ENCODE data around the gene IGF1R.

Gene IGF1R

DNA sequence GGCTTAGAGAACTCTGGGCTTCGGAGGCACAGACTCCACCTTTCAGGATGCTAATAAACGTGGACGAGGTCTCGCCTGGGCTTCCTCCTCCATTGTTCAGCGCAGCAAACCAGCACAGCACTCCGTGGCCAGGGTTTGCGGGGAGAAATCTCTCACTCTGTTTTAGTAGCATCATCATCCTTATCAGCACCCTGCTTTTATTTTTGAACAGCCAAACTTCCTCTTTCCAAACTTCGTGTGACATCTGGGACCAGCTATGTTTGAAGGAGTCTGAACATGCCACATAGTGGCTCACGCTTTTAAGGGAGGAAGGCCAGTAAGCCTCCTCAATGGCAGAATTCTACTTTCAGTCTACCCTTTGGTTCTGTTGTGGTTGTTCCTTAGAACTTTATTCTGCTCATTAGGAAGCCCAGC lies 210.3 kb downstream of the IGF1R start:
- no peak for DNase-seq (ENCODE audit: low spot score)

DNA sequence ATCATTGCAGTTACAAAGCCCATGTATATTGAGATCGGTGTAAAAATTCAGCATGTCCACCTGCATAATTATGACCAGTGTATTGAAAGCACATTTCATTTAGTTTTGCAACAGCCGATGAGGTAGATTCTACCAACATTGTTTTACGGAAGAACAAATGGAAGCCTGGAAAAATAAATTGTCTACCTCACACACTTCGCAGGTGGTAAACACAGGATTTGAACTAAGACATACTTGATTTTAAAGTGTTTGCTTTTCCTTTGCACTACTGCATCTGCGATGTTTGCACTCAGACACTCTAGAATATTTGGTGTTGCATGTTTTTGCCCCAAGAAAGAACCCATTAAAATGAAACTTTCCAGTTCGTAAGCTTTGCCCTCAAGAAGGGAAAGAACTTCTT lies 210.8 kb downstream of the IGF1R start:
- DNase-seq (ENCODE audit: low spot score) = no peak

DNA sequence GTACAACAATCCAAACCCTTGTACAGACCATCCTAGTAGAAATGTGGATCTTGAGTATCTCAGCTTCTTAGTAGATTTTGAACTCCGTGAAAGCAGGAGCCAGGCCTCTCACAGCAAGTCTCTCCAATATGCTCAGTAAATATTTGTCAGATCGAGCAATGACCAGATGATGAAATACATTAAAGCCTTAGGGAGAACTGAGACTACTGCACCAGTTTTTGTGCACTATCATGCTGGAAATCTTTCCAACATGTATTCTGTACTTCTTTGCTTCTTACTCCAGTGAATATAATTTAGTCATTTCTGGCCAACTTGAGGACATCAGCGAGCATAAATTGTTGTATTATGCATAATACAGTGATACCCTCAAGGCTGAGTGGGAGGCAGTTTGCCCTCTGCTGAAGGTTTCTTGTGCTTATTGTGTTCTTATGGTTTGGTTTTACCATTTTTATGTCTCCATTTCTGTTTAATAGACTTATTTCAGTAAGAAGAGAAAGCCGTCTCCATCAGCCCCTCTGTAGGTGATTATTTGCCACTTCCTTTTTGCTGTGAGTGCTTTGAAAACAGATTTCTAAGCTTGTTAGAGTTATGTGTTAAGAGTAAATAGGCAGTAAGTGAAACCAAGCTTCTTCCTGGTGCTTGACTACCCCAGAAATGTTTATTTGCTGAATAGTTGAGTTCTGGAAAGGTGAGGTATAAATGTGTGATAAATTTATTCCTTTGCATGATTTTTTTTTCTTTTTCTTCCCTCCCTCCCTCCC lies 212.1 kb downstream of the IGF1R start:
- no peak for DNase-seq (ENCODE audit: low spot score)

DNA sequence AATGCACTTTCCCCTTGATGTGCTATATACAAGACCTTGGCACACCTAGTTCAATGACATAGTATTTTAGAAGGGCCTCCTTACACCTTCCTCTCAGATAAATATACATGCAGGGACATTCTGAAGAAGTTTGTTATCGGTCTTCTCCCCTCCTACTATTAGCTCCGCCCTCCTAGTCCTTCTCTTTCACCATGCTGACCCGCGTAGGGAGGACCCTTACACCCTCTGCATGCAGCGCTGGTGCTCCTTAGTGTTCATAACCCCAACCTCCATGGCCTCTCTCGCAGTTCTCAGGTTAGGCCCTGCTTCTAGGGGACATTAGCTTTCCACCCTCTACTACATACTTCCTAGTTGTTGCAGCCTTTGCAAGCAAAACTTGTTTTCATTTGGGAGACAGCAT lies 212.8 kb downstream of the IGF1R start:
- no peak for DNase-seq (ENCODE audit: low spot score)

DNA sequence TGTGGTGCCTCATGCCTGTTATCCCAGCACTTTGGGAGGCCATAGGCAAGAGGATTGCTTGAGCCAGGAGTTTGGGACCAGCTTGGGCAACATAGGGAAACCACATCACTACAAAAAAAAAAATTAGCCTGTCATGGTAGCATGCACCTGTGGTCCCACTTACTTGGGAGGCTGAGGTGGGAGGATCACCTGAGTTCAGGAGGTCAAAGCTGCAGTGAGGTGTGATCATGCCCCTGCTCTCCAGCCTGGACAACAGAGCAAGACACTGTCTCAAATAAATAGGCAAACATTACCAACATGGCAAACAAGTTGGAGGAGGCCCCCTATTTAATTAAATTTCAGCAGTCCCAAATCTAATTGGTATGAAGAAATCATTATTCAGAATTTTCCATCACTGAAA lies 215.6 kb downstream of the IGF1R start:
- DNase-seq (ENCODE audit: low spot score) = no peak

DNA sequence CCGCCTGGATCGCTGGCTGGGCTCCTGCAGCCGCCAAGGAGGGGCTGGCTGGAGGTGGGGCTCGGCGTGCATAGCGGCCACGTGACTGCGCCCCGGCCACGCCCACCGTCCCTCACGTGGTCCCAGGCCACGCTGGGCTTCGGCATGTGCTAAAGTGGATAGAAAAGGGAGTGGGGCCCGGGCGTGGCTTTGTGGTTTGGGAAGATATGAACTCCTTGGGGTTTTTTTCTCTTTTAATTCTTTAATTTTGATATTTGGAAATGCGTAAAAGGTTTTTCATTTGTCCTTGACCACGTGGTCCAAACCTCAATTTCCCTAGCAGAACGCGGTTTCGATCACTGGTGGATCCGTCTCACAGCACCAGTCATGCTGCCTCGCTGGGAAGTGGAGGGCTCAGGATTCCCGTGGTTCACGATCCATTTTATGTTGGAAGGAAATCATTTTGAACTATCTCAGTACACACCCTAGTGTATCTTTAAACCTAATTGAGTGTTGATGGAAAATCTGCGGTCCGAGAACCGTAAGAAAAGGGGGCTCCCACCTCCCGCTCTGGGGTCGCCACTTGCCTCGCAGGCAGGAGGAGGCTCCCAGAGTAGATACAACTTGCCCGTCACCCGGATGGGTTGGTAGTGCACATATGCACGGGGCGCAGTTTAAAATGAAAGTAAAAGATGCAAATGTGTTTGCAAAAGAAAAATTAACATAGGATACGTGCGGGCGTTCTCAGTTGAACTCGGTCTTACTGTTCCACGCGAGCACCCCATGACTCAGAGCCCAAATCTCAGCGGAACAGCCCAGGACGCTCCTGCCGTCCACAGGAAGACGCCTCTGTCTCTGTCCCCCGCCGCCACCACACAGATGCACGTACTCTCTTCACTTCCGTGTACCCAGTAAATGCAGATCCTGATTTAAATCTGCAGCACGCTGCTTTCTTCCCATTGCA lies 217.3 kb downstream of the IGF1R start:
- peak; percentile 63 for DNase-seq (ENCODE audit: low spot score)

DNA sequence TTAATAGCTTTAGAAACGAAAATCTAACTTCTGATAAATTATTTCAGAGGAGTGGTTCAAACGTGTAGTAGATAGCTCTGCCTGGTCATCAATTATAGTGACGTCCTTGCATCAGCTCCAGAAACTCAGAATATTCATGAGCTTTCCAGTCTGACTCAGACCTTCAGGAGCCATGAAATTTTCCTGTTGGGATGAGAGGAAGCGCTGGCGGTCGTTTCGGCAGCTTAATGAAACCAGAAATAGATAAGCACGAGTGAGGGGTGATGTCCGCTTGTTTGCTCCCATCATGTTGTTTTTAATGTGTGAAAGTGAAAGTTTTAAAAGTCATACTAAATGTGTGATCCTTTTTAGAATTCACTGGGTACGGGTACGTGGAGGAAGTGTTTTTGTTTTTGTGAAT lies 218.2 kb downstream of the IGF1R start:
- DNase-seq (ENCODE audit: low spot score) = no peak

DNA sequence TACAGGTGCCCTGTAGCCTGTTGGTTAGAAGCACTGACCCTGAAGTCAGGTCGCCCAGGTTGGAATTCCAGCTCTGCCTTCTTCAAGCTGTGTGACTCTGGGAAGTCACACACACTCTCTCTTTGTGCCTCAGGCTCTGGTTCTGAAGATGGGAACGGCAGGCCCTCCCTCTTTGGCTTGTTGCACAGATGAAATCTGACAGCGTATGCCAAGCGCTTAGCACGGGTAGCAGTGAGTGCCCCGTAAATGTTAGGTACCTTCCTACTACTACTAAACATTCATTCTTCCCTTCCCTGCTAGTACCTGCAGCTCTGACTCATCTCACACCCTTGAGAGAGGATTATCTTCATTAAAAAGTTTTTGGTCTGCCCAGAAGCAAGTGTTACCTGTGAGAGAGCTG lies 220.2 kb downstream of the IGF1R start:
- no peak for DNase-seq (ENCODE audit: low spot score)

DNA sequence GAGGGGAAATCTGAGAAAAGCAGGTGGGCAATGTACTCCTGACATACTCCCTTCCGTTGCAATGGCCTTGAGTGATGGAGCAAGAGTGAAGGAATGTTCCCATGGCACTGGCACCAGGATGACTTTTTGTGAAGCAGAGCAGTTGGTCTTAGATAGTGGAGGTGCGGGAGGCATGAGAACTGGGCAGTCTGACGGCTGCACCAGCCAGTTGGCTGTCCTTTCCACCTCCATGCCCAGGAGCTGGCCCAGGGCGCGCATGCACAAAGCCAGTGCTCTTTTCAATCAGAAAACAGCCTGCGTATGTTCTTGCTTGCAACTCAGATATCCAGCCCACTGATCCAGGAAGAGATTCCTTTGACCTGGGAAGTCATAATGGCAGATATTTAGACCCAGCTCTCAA lies 222.4 kb downstream of the IGF1R start:
- no peak for DNase-seq (ENCODE audit: low spot score)

DNA sequence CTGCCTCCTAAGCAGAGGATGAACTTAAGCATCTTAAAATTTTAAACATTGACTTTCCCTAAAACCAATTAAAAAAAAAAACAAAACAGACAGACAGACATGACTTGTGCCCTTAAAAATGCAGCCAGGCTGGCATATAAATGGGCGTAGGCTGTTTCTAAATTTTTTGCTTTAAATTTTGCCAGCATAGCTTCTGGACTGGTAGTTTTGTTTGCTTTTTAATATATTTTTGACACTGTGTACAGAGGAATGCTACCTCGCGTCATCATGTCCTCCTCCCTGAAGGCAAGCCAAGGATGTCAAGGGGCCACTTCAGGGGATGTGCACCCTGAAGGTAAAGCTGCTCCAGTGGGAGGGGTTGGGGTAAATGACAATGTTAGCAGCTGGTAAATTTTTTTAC lies 224.4 kb downstream of the IGF1R start:
- DNase-seq (ENCODE audit: low spot score) = no peak

DNA sequence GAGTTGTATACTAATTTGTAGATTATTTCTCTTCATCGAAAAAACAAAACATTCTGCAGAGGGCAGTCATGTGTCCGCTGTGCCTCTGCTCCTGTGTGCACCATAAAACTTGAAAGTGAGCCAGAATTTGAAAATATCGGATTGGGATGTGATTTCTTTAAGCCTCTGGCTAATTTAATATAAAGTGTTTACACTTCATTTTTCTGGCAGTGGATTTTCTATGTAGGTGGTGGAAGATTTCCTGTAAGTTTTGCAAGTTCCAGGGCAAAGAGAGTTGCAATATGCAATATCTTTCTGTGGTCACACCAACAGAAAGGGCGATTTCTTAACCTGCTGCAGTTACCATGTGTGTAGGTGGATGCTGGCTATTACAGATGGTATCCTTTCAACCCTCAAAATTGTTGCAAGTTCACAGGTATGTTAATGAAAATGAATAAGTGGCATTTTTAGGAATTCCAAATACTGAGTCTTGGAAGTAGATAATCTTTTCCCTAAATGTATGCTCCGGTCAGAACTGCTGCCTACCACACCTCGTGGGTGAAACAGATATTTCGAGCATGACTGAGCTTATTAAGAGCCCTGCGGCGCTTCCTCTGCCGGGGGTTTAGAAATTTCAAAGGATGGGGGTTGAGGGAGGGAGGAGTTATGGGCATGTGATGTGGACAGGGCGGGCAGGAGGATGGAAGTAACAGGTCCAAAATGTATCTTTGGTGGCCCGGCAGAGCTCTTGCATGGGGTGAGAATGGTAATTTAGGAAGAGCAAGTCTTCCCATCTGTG lies 225.3 kb downstream of the IGF1R start:
- no peak for DNase-seq (ENCODE audit: low spot score)

DNA sequence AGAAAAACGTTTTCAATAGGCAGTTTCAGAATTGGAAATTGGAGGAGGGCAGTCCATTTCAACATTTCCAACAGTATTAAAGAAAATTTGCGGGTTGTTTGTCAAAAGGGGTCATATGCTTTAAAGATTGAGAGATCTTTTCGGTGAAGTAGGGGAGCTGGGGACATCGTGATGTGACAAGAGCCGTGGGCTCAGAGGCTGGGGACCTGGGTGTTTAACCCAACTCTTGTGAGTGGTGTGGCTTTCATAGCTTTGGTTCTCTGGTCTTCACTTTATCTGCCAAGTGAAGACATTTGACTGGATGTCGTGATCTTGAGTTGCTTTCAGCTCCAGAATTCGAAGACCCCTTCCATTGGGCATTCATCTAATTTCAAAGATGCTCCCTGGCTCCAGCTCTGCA lies 226.0 kb downstream of the IGF1R start:
- no peak for DNase-seq (ENCODE audit: low spot score)

DNA sequence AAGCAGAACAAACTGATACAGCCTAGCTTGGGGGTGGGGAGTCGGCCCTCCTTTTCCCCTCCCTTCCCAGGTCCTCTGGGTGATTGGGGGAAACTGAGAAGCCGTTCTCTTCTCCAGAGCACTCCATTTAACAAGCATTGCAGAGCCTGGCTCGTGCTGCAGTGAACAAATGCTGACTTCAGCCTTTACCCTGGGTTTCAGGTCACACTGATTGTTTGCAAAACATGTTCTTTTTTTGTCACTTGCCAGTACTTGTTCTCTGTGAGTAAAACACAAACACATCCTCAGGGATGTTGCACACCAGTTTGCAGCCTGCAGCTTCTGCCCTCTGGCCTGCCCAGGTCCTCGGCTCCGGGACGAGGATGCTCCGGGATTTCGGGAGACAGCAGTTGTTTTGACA lies 226.4 kb downstream of the IGF1R start:
- DNase-seq (ENCODE audit: low spot score) = no peak

DNA sequence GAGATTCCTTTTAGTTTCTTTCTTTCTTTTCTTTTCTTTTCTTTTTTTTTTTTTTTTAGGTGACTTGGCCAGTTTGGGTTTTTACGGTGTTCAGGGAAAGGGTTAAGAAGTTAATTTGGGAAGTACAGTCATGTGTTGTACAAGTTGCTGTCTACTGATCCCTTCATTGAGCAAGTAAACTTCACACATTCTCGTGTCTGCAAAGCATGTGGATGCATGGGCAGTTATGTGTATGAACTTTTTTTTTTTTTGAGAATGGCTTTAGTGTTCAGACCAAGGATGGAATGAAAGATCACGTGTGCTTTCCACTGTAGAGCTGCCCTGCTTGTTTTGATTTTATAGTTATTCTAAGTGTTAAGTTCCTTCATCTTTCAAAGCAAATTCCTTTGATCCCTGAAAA lies 227.0 kb downstream of the IGF1R start:
- DNase-seq (ENCODE audit: low spot score) = no peak

DNA sequence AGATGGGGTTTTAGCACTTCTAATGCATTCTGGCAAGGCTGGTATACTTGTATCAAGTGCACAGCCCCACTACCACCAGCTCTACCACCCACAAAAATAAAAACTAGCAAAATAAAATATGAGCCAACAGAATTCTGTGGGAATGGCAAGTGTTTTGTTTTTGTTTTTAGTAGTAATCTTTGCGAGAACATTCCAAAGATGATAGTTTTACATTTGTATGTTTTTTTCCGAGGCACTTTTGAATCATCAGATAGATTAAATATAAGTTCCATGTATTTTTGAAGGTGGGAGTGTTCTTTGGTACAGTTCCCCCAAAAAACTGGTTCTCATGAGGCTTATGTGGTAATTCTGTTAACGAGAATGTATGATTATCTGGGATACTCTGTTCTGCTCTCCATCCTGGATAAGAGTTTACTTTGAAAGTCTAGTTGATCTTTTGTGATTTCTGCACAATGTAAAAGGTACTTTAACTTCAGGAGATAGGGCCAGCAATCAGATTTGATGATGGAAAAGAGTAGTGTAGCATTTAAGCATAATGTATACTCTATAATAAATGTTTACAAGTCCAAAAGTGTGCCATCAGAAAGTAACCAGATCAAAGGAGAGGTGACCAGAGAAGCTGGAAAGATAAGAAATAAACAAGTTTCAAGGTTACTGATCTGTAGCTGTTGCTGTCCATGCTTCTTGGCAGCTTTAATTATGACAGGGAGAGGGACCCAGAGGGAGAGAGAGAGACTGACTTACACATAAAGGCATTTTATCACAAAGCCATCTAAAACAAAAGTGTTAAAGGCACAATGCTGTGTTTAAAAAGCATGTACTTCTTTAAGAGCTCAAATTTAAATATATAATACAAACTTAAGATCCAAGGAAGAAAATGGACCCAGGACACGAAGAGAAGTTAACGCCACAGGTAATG lies 228.4 kb downstream of the IGF1R start:
- no peak for DNase-seq (ENCODE audit: low spot score)

DNA sequence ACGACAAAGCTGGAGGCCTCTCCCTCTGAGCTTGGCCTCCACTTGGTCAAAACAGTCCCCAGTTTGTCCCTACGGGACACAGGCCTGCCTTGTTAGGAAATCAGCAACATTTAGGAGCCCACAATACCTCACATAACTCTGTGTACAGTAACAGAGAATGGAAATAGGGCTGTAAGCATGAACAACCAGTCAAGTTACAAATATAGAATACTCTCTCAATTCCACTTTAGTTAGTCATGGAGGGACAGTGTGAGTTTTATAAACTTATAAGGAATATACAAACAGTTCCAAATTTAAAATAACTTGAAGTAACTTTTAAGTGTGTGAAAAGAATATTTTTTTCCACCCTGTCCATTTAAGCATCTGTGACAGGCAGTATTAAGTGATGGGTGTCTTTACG lies 229.8 kb downstream of the IGF1R start:
- no peak for DNase-seq (ENCODE audit: low spot score)

DNA sequence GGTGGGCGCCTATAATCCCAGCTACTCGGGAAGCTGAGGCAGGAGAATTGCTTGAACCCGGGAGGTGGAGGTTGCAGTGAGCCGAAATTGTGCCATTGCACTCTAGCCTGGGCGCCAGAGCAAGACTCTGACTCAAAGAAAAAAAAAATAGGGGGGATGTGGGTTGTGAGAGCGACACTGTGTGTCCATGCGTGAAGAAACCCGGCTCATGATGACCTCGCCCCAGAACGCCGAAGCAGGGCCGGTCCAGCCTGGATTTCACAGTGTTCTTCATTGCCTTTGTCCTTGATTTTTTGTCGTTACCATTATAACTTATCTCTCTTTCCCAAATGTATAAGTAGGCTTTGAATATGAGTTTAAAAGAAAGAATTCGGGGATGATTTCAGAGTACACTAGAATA lies 230.5 kb downstream of the IGF1R start:
- no peak for DNase-seq (ENCODE audit: low spot score)

DNA sequence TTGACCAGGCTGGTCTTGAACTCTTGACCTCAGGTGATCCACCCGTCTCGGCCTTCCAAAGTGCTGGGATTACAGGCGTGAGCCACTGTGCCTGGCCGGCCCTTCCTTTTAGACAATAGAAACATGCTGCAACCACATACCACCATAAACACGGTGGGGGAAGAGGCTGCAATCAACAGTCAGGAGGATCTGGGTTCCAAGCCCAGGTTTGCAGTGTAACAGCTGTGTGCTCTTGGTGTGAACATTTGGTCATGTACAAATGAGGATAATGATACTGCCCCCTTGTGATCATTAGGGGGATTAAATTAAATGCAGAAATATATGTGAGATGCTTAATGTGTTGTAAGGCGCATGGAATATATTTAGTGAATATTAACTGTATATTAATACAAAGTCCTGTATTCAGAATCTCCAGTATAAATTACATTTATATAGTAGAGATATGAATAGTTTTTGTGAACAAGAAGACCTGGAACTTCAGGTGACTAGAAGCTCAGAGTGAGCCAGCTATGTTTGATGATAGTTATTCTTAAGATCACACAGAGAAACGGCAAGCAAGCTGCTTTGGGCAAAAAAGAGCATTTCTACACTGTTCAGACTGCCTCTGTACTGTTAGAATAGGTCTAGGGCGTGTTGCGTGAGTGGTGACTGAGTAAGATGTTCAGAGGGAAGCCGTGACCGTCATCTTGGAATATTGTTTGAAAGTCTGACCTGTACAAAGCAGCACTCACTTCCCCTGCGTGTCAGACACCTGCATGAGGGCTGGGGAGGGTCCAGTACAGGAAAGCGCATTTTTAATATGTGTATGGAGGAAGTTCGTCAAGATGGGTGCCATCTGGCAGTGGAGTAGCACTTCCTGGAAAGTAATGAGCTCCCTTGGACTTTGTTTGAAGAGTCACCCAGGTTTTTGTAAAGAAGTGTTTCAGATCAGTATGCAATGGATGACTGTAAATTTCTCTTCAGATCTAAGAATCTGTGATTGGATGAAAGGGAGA lies 233.5 kb downstream of the IGF1R start:
- peak; percentile 52 for DNase-seq (ENCODE audit: low spot score)

DNA sequence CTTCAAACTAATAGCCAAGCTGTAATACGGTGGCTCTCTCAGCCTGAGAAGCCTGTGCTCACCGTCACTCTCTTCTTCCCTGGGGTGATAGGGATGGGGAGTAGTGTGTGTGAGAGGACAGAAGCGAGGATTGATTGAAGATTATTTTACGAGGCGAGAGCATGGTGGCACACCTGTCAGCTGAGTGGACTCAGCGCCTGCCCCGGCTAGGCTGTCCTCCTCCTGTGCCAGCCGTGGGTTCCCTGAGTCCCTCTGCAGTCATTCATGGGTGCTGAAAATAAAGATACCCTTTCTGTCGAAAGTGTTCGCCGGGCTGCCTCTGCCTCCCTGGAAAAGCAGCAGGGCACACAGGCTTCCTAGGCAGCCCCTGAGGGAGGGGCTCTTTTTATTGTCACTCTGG lies 235.1 kb downstream of the IGF1R start:
- no peak for DNase-seq (ENCODE audit: low spot score)

DNA sequence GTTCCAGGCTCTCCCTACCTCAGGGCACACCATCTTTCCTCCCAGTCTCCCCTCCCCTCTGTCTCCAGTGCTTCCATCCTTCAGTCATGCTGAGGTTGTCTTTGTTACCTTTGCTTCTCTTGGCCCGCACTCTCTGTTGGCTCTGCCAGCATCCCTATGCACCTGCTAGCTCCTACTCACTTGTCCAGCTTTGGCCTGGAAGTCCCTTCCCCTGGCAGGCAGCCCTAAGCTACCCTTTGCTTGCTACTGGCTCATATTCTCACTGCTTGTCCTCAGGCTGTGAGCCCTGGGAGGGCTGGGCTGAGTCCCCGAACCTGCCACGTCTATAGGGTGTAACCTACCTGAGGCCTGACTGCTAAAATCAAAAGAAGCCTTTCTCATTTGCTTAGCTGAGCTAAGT lies 236.6 kb downstream of the IGF1R start:
- no peak for DNase-seq (ENCODE audit: low spot score)
